BE2C (cell line): Measurements from ENCODE around the gene ITCH.
"Not testable (repeated sequence)": the region's sequence is repeated elsewhere in the genome, so short reads cannot be mapped to it uniquely, and the experiment has no call there.

ENCODE experiments used
- DNase-seq: peaks from one replicate; pipeline ENCODE4 v3.0.0-alpha.2; 2020
- H3K27me3 ChIP-seq: fragments of 250-450 bp; sonication (Bioruptor Pico); 2 replicates; pipeline ENCODE4 v1.5.1; 2020; ENCODE audit warnings: mild to moderate bottlenecking
- H3K36me3 ChIP-seq: fragments of 250-450 bp; sonication (Bioruptor Pico); 2 replicates; pipeline ENCODE4 v1.5.1; 2020; ENCODE audit warnings: mild to moderate bottlenecking
- H3K4me1 ChIP-seq: fragments of 250-450 bp; sonication (Bioruptor Pico); 2 replicates; pipeline ENCODE4 v1.5.1; 2020
- H3K4me3 ChIP-seq: 2 replicates; pipeline ENCODE4 v1.5.1; 2011; ENCODE audit warnings: low read depth, low read length
- H3K9me3 ChIP-seq: fragments of 250-450 bp; sonication (Bioruptor Pico); 2 replicates; pipeline ENCODE4 v1.5.1; 2020
- CTCF ChIP-seq: IDR thresholded peaks from 2 replicates; pipeline ENCODE4 v1.5.1; 2012; ENCODE audit warnings: mild to moderate bottlenecking, low read depth, low read length

The ITCH gene

GRCh38 chr20:34491932-34492509 is 128.9 kb downstream of the ITCH start:
- H3K27me3 ChIP-seq: no peaks in the 10 kb centered on the region
- DNase-seq: no peak
- H3K36me3 ChIP-seq: peaks cover 59% of the 10 kb centered on the region
- no peak overlapping the region for H3K4me3 ChIP-seq
- no peak for TF ChIP-seq CTCF
- no peaks in the 10 kb centered on the region for H3K9me3 ChIP-seq
- no peaks in the 10 kb centered on the region for H3K4me1 ChIP-seq

- Histone ChIP-seq H3K4me1 (no peaks in the 10 kb centered on the region), H3K4me3 (no peak overlapping the region), H3K27me3 (no peaks in the 10 kb centered on the region), H3K36me3 (peaks cover 49% of the 10 kb centered on the region), H3K9me3 (no peaks in the 10 kb centered on the region)
- no peak for TF ChIP-seq CTCF
- DNase-seq: no peak
Measured at GRCh38 chr20:34493646-34494045, 130.6 kb downstream of the ITCH start.

DNA sequence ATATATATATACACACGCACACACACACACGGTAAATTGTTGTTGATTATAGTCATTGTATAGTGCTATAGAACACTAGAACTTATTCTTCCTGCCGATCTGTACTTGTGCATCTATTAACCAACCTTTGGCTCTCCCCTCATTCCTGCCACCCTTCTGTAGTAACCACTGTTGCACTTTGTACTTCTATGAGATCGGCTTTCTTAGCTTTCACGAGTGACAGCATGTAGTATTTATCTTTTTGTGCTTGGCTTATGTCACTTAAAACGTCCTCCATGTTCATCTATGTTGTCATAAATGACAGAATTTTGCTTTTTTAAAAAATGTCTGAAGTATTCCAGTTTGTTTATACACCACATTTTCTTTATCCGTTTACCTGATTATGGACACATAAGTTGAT is 132.2 kb downstream of the ITCH start:
- Histone ChIP-seq H3K4me3 (no peak overlapping the region), H3K4me1 (no peaks in the 10 kb centered on the region), H3K9me3 (no peaks in the 10 kb centered on the region), H3K27me3 (no peaks in the 10 kb centered on the region), H3K36me3 (peaks cover 46% of the 10 kb centered on the region)
- DNase-seq: no peak
- no peak for TF ChIP-seq CTCF

DNA sequence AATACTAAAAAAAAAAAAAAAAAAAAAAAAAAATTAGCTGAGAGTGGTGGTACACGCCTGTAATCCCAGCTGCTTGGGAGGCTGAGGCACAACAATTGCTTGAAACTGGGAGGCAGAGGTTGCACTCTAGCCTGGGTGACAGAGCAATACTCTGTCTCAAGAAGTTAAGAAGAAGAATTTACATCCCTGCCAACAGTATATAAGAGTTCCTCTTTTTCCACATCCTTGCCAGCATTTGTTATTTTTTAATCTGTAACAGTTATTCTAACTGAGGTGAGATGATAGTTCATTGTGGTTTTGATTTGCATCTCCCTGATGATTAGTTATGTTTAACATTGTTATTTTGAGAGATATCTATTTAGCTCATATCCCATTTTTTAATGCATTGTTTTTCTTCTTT is 132.8 kb downstream of the ITCH start:
- DNase-seq: no peak
- H3K36me3 ChIP-seq: peaks cover 46% of the 10 kb centered on the region
- H3K4me1 ChIP-seq: no peaks in the 10 kb centered on the region
- H3K9me3 ChIP-seq: no peaks in the 10 kb centered on the region
- TF ChIP-seq CTCF: no peak
- H3K27me3 ChIP-seq: no peaks in the 10 kb centered on the region
- no peak overlapping the region for H3K4me3 ChIP-seq

DNA sequence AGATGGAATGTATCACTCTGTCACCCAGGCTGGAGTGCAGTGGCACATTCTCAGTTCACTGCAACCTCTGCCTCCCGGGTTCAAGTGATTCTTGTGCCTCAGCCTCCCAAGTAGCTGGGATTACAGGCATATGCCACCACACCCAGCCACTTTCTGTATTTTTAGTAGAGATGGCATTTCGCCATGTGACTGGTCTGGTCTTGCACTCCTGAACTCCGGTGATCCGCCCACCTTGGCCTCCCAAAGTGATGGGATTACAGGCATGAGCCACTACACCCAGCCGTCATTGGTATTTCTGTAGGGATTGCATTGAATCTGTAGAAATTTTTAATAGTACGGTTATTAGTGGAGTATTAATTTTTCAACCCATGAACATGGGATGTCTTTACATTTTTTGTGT is 134.5 kb downstream of the ITCH start:
- not testable (repeated sequence) for H3K9me3 ChIP-seq, H3K4me1 ChIP-seq, H3K4me3 ChIP-seq, DNase-seq, H3K27me3 ChIP-seq
- peaks cover 49% of the 10 kb centered on the region for H3K36me3 ChIP-seq

DNA sequence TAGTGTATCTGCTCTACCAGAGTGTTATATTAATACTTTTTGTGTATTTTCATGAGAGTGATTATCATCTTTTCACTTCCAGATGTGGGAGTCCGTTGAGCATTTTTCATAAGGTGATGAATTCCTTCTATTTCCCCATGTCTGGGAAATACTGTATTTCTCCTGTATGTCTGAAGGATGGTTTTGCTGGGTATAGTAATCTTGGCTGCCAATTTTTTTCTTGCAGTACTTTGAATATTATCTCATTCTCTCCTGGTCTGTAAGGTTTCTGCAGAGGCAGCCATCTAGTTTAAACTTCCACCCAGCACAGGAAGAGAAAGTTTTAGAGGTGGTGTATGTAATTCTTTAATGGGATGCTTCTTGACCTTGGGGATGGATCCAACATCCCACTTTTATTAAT is 137.8 kb downstream of the ITCH start:
- Histone ChIP-seq H3K4me3 (no peak overlapping the region), H3K27me3 (no peaks in the 10 kb centered on the region), H3K4me1 (no peaks in the 10 kb centered on the region), H3K36me3 (peaks cover 64% of the 10 kb centered on the region), H3K9me3 (no peaks in the 10 kb centered on the region)
- TF ChIP-seq CTCF: no peak
- DNase-seq: no peak

GRCh38 chr20:34506480-34506879 is 143.4 kb downstream of the ITCH start:
- Histone ChIP-seq H3K4me1 (no peaks in the 10 kb centered on the region), H3K27me3 (no peaks in the 10 kb centered on the region), H3K36me3 (peaks cover 67% of the 10 kb centered on the region), H3K4me3 (no peak overlapping the region), H3K9me3 (no peaks in the 10 kb centered on the region)
- no peak for DNase-seq
- TF ChIP-seq CTCF: no peak
